Daoy (cell line): Measurements from ENCODE around the gene CREBBP. TPM values are rescaled to one million over a fixed set of nuclear protein-coding genes. Genes with fewer than 3 reads are reported as not detected.

Source experiments
- DNase-seq: peaks from one replicate; pipeline ENCODE4 v3.0.0-alpha.2; 2015; ENCODE audit warnings: low read depth
- total RNA-seq: library from RNA; depleted of rRNA; stranded (reverse); fragments of >200 nt; shearing (Covaris generic); gene quantifications from 2 replicates; pipeline ENCODE4 v1.2.3, GENCODE V29; 2014

CREBBP gene
- total RNA-seq, 1 experiment from 2014 or later = 5.8 TPM

- DNase-seq = peak; percentile 15
Measured at GRCh38 chr16:3825103-3825502, 55.4 kb downstream of the CREBBP start.

- no peak for DNase-seq
Measured at GRCh38 chr16:3824121-3824795, 56.3 kb downstream of the CREBBP start.

GRCh38 chr16:3823427-3823826 lies 57.1 kb downstream of the CREBBP start:
- DNase-seq = no peak

GRCh38 chr16:3822366-3823045 lies 58.0 kb downstream of the CREBBP start:
- peak; percentile 51 for DNase-seq

GRCh38 chr16:3821184-3821583 lies 59.3 kb downstream of the CREBBP start:
- DNase-seq = no peak

- peak; percentile 79 for DNase-seq
Measured at GRCh38 chr16:3819746-3820724, 60.5 kb downstream of the CREBBP start.

- DNase-seq = no peak
Measured at GRCh38 chr16:3819175-3819527, 61.4 kb downstream of the CREBBP start.

- no peak for DNase-seq
Measured at GRCh38 chr16:3816326-3816725, 64.2 kb downstream of the CREBBP start.

GRCh38 chr16:3814755-3815154 lies 65.8 kb downstream of the CREBBP start:
- no peak for DNase-seq

- no peak for DNase-seq
Measured at GRCh38 chr16:3812469-3813172, 67.9 kb downstream of the CREBBP start.

GRCh38 chr16:3810818-3811217 lies 69.7 kb downstream of the CREBBP start:
- DNase-seq = no peak

- DNase-seq = no peak
Measured at GRCh38 chr16:3810198-3810664, 70.3 kb downstream of the CREBBP start.

- DNase-seq = no peak
Measured at GRCh38 chr16:3808308-3809063, 72.0 kb downstream of the CREBBP start.

- no peak for DNase-seq
Measured at GRCh38 chr16:3807425-3808123, 72.9 kb downstream of the CREBBP start.

- no peak for DNase-seq
Measured at GRCh38 chr16:3804426-3805016, 76.0 kb downstream of the CREBBP start.

GRCh38 chr16:3800477-3801270 lies 79.8 kb downstream of the CREBBP start:
- DNase-seq = no peak

- DNase-seq = no peak
Measured at GRCh38 chr16:3800019-3800418, 80.5 kb downstream of the CREBBP start.

GRCh38 chr16:3799354-3799753 lies 81.2 kb downstream of the CREBBP start:
- no peak for DNase-seq

GRCh38 chr16:3798838-3799237 lies 81.7 kb downstream of the CREBBP start:
- DNase-seq = no peak
